Smooth muscle cell (in vitro differentiated cells): Measurements from ENCODE around the gene FICD. TPM values are rescaled to one million over a fixed set of nuclear protein-coding genes. Genes with fewer than 3 reads are reported as not detected.

Experiments used
- DNase-seq: peaks from one replicate; lab custom pipeline; 2025; ENCODE audit not compliant: unreplicated experiment; lab: John Stamatoyannopoulos, UW
- H2AFZ ChIP-seq: fragments of 200-600 bp; sonication (generic); 2 replicates; pipeline ENCODE4 v1.6.0; 2016; ENCODE audit warnings: antibody characterized with exemption, low read depth, mild to moderate bottlenecking
- H3F3A ChIP-seq: fragments of 200-600 bp; sonication (generic); 2 replicates; pipeline ENCODE4 v1.6.0; 2017; ENCODE audit warnings: antibody characterized with exemption, low read depth
- H3K27ac ChIP-seq: fragments of 200-600 bp; sonication (generic); 2 replicates; pipeline ENCODE4 v1.5.1; 2016; ENCODE audit warnings: low read depth, mild to moderate bottlenecking
- H3K27me3 ChIP-seq: fragments of 200-600 bp; sonication (generic); 2 replicates; pipeline ENCODE4 v1.6.1; 2016; ENCODE audit warnings: low read depth, mild to moderate bottlenecking
- H3K36me3 ChIP-seq: fragments of 200-600 bp; sonication (generic); 2 replicates; pipeline ENCODE4 v1.5.1; 2016; ENCODE audit warnings: low read depth
- H3K4me1 ChIP-seq: fragments of 200-600 bp; sonication (generic); 2 replicates; pipeline ENCODE4 v1.5.1; 2016; ENCODE audit warnings: low read depth
- H3K4me2 ChIP-seq: fragments of 200-600 bp; sonication (generic); 2 replicates; pipeline ENCODE4 v1.6.0; 2016; ENCODE audit warnings: mild to moderate bottlenecking
- H3K4me3 ChIP-seq: fragments of 200-600 bp; sonication (generic); 2 replicates; pipeline ENCODE4 v1.5.1; 2016; ENCODE audit warnings: mild to moderate bottlenecking
- H3K79me2 ChIP-seq: fragments of 200-600 bp; sonication (generic); 2 replicates; pipeline ENCODE4 v1.6.0; 2016; ENCODE audit warnings: low read depth, mild to moderate bottlenecking
- H3K9ac ChIP-seq: fragments of 200-600 bp; sonication (generic); 2 replicates; pipeline ENCODE4 v1.6.0; 2016; ENCODE audit warnings: low read depth
- H3K9me3 ChIP-seq: fragments of 200-600 bp; sonication (generic); replicated peaks from 2 replicates; pipeline ENCODE4 v1.5.1; 2016; ENCODE audit warnings: low read depth
- H4K20me1 ChIP-seq: fragments of 200-600 bp; sonication (generic); 2 replicates; pipeline ENCODE4 v1.6.0; 2016; ENCODE audit warnings: low read depth
- WGBS: methylation state at CpG from one replicate; pipeline ENCODE4 v1.1.7; 2016; ENCODE audit warnings: low lambda C conversion rate; 5-methylcytosine and 5-hydroxymethylcytosine counted together
- polyA plus RNA-seq: library from polyadenylated mRNA; unstranded; fragments of >200 nt; fragmentation: Nextera tagmentation; extraction: Ambion mirVana; gene quantifications from 2 replicates; pipeline ENCODE4 v1.2.1, GENCODE V29; 2016
- total RNA-seq: library from RNA; depleted of rRNA; stranded (reverse); fragments of >200 nt; gene quantifications from 2 replicates; pipeline ENCODE4 v1.2.3, GENCODE V29; 2014
- TF ChIP-seq, protein P1 (sequence below): fragments of 200-600 bp; sonication (generic); IDR thresholded peaks from 2 replicates; pipeline ENCODE4 v1.5.1; 2017; ENCODE audit warnings: borderline replicate concordance, mild to moderate bottlenecking, antibody characterized with exemption; ENCODE audit not compliant: insufficient read depth, poor library complexity, severe bottlenecking

Gene FICD
- total and polyA plus RNA-seq, 2 experiments from 2014 or later, result 6.8 to 7.5 TPM

DNA sequence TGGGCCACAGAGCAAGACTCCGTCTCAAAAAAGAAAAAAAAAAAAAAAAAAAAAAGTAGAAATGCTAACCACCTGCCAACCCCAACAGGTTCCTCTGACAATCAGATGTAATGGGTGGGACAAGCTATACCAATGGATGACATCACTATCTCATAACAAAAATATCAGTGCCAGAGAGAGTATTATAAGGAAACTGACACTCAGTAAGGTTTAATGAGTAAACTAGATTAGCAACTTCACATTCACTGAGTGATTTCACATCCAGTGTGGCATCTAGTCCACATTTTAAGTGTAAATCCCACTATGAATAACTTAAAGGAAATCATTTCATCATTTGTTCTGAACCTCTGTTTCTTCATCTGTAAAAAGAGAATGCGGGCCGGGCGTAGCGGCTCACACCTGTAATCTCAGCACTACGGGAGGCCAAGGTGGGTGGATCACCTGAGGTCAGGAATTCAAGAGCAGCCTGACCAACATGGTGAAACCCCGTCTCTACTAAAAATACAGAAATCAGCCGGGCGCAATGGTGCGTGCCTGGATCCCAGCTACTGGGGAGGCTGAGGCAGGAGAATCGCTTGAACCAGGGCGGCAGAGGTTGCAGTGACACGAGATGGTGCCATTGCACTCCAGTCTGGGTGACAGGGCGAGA, 44.1 kb downstream of the FICD start:
- no peak for DNase-seq
- H3K4me3 ChIP-seq, result no peak overlapping the region

DNA sequence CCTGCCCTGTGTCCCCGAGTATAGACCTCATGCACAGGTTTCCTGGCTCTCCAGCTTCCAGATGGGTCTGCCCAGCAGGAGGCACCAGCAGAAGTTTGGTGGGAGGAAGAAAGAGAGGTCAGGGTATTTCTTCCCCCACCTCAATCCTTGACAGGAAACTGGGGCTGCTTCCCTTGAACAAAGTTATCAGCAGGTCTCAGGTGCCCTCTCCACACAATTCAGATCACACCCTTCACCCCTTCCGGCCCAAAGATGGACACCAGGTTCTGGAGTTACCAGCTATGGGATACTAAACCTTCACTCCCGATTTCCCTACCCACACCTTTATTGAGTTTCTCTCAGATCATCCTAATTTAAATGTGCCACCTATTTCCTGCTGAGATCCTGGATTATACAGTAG, 44.7 kb downstream of the FICD start:
- Histone ChIP-seq H2AFZ (no peak overlapping the region), H3K9me3 (no peaks in the 10 kb centered on the region), H3K4me1 (peaks cover 7% of the 10 kb centered on the region), H3K4me3 (peak overlapping the region; percentile 81), H3K27me3 (no peaks in the 10 kb centered on the region), H3K27ac (peak overlapping the region; percentile 92), H3K36me3 (no peaks in the 10 kb centered on the region), H3K9ac (peak overlapping the region; percentile 95), H3K79me2 (peaks cover 76% of the 10 kb centered on the region), H3F3A (no peaks in the 10 kb centered on the region), H4K20me1 (peaks cover 61% of the 10 kb centered on the region), H3K4me2 (peak overlapping the region; percentile 95)
- 88% methylated on average over 3 of the region's 3 CpGs for WGBS
- DNase-seq, result no peak
- TF ChIP-seq, protein P1, sequence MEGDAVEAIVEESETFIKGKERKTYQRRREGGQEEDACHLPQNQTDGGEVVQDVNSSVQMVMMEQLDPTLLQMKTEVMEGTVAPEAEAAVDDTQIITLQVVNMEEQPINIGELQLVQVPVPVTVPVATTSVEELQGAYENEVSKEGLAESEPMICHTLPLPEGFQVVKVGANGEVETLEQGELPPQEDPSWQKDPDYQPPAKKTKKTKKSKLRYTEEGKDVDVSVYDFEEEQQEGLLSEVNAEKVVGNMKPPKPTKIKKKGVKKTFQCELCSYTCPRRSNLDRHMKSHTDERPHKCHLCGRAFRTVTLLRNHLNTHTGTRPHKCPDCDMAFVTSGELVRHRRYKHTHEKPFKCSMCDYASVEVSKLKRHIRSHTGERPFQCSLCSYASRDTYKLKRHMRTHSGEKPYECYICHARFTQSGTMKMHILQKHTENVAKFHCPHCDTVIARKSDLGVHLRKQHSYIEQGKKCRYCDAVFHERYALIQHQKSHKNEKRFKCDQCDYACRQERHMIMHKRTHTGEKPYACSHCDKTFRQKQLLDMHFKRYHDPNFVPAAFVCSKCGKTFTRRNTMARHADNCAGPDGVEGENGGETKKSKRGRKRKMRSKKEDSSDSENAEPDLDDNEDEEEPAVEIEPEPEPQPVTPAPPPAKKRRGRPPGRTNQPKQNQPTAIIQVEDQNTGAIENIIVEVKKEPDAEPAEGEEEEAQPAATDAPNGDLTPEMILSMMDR, result no peak

More for the DNA sequence above, 44.1 kb downstream of the FICD start:
- H3F3A ChIP-seq, result no peaks in the 10 kb centered on the region
- peaks cover 81% of the 10 kb centered on the region for H3K79me2 ChIP-seq
- H3K4me2 ChIP-seq, result peak overlapping the region; percentile 95
- no peaks in the 10 kb centered on the region for H3K9me3 ChIP-seq
- no peaks in the 10 kb centered on the region for H3K36me3 ChIP-seq
- TF ChIP-seq, protein P1, result no peak
- 92% methylated on average over 14 of the region's 14 CpGs for WGBS
- H3K9ac ChIP-seq, result no peak overlapping the region
- peaks cover 7% of the 10 kb centered on the region for H3K4me1 ChIP-seq
- H4K20me1 ChIP-seq, result peaks cover 64% of the 10 kb centered on the region
- H3K27me3 ChIP-seq, result no peaks in the 10 kb centered on the region
- no peak overlapping the region for H3K27ac ChIP-seq
- no peak overlapping the region for H2AFZ ChIP-seq

DNA sequence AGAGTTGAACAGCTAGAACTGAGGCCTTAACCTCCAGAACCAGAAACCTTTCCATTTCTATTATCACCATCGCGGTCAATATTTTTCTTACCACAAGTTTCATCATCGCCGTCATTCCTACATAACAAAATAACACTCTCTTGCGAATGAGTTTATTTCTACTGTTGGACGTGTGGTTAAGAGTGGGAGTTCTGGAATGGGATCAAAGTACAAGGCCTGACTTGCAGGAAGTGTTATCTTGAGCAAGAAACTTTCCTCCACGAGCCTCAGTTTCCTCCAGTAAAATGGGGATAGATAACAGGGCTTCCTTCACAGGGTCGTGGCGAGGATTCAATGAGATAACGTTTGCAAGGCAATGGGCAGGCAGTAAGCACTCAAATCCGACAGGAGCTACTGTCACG, 45.2 kb downstream of the FICD start:
- peaks cover 56% of the 10 kb centered on the region for H4K20me1 ChIP-seq
- H3K9me3 ChIP-seq, result no peaks in the 10 kb centered on the region
- H3F3A ChIP-seq, result no peaks in the 10 kb centered on the region
- H3K27me3 ChIP-seq, result no peaks in the 10 kb centered on the region
- H3K79me2 ChIP-seq, result peaks cover 70% of the 10 kb centered on the region
- 4% methylated on average over 12 of the region's 12 CpGs for WGBS
- DNase-seq, result no peak
- no peaks in the 10 kb centered on the region for H3K36me3 ChIP-seq
- H3K9ac ChIP-seq, result peak overlapping the region; percentile 95
- H3K4me3 ChIP-seq, result peak overlapping the region; percentile 81
- peak overlapping the region; percentile 92 for H3K27ac ChIP-seq
- peaks cover 7% of the 10 kb centered on the region for H3K4me1 ChIP-seq
- TF ChIP-seq, protein P1, result no peak
- H3K4me2 ChIP-seq, result peak overlapping the region; percentile 95
- H2AFZ ChIP-seq, result peak overlapping the region; percentile 96
